ENCODE results near the gene MSRB1.
"Not testable (repeated sequence)": the region's sequence is repeated elsewhere in the genome, so short reads cannot be mapped to it uniquely, and the experiment has no call there.

The MSRB1 gene

GRCh38 chr16:1938316-1938715, 4.7 kb downstream of the MSRB1 start:
- no peak for DNase-seq

GRCh38 chr16:1936945-1937479, 6.0 kb downstream of the MSRB1 start:
- DNase-seq = no peak

GRCh38 chr16:1933097-1933661, 9.8 kb downstream of the MSRB1 start:
- DNase-seq = no peak

- no peak for DNase-seq
These were observed 10.7 kb downstream of the MSRB1 start for GRCh38 chr16:1932050-1933028.

- DNase-seq = no peak
These were observed 12.7 kb downstream of the MSRB1 start for GRCh38 chr16:1930338-1930720.

GRCh38 chr16:1929578-1930337, 13.2 kb downstream of the MSRB1 start:
- DNase-seq = peak; percentile 86 to 92

GRCh38 chr16:1929105-1929504, 13.9 kb downstream of the MSRB1 start:
- no peak for DNase-seq

- DNase-seq = no peak
These were observed 16.7 kb downstream of the MSRB1 start for GRCh38 chr16:1926271-1926670.

GRCh38 chr16:1924095-1924494, 18.9 kb downstream of the MSRB1 start:
- no peak for DNase-seq

- DNase-seq = no peak
These were observed 19.5 kb downstream of the MSRB1 start for GRCh38 chr16:1923299-1924034.

GRCh38 chr16:1922357-1922756, 20.6 kb downstream of the MSRB1 start:
- no peak for DNase-seq

GRCh38 chr16:1920727-1921171, 22.2 kb downstream of the MSRB1 start:
- peak; percentile 46 to 67 for DNase-seq

- not testable (repeated sequence) for DNase-seq
These were observed 22.9 kb downstream of the MSRB1 start for GRCh38 chr16:1920122-1920521.

- no peak for DNase-seq
These were observed 23.5 kb downstream of the MSRB1 start for GRCh38 chr16:1919327-1919998.

- no peak for DNase-seq
These were observed 24.4 kb downstream of the MSRB1 start, which contains the start of gene HS3ST6 for GRCh38 chr16:1918351-1919326. Gene HS3ST6 (minus strand): TSS chr16:1918415. CDS start chr16:1918323, 92 bp downstream.

GRCh38 chr16:1917665-1918350, 25.2 kb downstream of the MSRB1 start:
- DNase-seq = no peak

- DNase-seq = no peak
These were observed 25.8 kb downstream of the MSRB1 start for GRCh38 chr16:1917056-1917664.

GRCh38 chr16:1916640-1916990, 26.4 kb downstream of the MSRB1 start:
- no peak for DNase-seq

All from NCI-H187 (cell line).